Right ventricle myocardium superior (tissue), 1 donor: ENCODE results near the gene PNKP. TPM values are rescaled to one million over a fixed set of nuclear protein-coding genes. Genes with fewer than 3 reads are reported as not detected.
A peak's percentile ranks its signal among the peaks of the same experiment; 100 is the strongest.

Experiments used
- ATAC-seq: fragments of 200-7000 bp; cut with Tn5 transposase; one replicate; pipeline ENCODE4 v1.9.1; 2020; ENCODE audit warnings: mild to moderate bottlenecking; ENCODE audit not compliant: poor library complexity
- DNase-seq: peaks from one replicate; pipeline ENCODE4 v3.0.0-alpha.2; 2020
- intact Hi-C: fragments of 100-400 bp; cut with DNase I; formaldehyde crosslinking; loops from one replicate; pipeline ENCODE4 v1.11.2; 2022
- total RNA-seq: library from RNA; stranded (reverse); fragmentation: NEBNext Ultra II Directional; extraction: Animal tissue kit (Norgen Biotek cat#: 25700); gene quantifications from one replicate; pipeline ENCODE4 v1.2.1, GENCODE V29; 2021
- donor health status: DM: no; HTN: yes; CAD: no; lungs with severe emphysema.

The PNKP gene
- total RNA-seq, 1 donor from 2014 or later = 36.3 TPM

DNA sequence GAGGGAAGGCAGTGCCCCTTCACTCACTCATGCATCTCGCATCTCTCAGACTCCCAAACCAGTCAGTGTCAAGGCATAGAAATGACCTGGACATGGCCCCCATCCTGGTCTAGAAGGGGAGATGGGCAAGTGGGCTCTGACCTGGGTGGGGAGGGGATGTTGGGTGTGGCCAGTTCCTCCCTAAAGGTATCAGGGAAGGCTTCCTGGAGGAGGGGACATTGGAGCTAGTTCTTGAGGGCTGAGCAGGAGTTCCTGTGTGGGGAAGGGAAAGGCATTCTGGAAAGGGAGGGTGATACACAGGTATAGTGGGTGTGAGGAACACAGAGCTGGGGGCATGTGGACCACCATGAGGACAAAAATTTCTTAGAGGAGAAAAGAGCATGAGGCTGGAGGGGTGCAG is 25.3 kb upstream of the PNKP start:
- DNase-seq (no peak), ATAC-seq (no peak)
- intact Hi-C loops = no loop called here

DNA sequence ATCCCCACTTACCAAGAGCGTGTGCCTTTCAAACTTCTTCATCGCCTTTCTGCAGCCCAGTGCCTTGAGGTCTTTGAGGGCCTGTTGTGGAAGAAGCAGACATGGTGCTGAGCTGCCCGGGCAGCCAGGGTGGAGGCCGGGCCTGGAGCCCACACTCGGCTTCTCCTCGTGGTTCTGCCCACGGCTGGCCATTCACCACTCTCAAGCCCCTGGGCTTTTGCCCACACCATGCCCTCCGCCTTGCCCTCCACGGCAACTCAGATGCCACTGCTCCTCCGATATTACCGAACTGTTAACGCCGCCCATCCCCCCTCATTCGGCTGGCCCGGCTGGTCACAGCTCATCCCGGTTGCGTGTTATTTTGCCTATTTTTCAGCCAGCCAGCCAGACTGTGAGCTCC is 24.0 kb upstream of the PNKP start:
- no peak for DNase-seq
- intact Hi-C loops = no loop called here
- no peak for ATAC-seq

DNA sequence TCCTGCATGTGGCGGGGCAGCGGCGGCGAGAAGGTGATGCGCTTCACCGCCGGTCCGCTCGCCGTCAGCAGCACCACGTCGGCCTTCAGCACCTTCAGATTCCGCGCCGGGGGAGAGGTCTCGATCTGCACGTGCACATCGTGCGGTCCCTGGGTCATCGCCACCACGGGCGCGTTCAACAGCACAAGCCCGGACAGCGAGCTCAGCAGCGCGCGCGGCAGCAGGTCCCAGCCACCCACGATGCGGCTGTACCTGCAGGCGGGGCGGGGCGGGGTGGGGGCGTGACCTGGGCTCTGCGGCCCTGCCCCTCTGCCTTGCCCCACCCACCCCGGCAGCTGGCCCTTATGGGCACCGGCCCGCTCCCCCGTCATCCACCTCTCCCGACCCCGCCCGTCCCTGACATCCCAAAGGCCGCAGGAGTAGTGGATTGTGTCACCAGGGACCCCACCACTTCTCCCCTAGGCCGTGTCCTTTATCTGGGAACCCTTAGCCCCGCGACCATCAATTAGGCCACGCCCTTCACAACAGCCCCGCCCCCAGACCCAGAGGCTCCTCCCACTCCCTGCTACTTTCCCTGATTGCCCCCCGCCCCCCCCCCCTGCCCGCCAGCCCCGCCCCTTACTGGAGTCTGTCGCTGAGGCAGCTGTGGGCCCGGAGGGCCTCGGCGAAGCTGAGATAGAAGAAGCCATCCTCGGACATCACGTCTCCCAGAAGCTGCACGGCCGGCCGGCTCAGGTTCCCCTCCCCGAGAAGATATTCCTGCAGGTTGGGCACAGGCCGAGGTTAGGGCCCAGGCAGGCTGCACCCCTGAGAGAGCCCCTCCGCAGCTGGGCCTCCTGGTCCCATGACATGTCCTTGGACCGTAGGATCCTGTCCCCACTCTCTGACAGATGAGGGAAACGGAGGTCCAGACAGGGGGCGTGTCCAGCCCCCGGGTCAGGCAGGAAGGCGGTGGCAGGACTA is 23.3 kb upstream of the PNKP start:
- intact Hi-C loops = no loop called here
- DNase-seq (no peak), ATAC-seq (peak; percentile 42)

DNA sequence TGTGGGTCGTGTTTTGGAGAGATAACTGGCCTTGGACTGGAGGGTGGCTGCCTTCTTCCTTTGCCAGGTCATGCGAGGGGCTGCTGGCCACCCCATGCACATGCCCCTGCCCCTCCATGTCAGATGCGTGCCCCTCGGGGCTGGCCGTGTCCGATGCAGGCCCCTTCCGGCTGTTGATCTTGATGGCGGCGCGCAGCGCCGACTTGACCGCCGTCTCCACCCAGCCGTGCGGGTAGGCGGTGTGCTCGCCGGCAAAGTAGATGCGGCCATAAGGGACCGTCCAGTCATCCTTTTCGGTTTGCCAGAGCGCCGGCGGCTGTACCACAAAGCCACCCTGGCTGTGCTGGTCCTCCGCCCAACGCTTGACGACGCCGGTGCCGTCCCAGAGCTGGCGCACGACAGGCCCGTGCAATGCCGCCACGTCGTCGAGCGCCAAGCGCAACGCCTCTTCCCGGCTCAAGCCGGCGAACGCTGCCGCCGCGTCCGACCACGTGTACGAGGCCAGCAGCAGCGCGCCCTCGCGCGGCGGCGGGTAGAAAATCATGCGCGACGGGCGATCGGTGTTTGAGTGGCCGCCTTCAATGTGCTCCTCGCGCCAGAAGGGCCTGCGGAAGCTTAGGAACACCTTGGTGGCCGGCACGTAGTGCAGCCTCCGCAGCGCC is 22.4 kb upstream of the PNKP start:
- DNase-seq (peak; percentile 88), ATAC-seq (peak; percentile 81)
- intact Hi-C loops = no loop called here

DNA sequence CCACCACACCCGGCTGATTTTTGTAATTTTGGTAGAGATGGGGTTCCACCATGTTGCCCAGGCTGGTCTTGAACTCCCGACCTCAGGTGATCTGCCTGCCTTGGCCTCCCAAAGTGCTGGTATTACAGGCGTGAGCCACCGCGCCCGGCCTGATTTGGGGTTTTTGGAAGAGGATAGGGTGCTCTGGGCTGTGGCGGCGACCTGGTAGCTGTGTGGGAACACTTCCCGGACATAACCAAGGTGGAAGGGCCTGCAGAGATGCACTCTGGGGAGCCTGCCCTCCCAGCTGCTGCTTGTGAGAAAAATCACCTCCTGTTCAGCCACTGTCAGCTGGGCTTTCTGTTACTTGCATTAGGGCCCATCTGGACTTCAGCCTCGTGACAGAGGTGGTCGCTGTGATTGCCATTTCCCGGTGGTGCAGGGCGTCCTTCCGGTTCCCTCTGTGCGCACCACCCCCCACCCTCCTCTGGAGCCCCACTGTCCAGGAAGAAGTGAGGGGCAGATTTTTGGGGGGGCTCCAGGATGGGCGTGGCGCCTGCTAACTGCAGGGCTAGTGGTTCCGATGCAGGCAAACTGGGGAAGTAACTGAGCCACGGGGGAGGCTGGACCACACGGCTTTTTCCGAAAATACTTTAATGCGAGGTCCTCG is 21.8 kb upstream of the PNKP start:
- ATAC-seq (no peak), DNase-seq (no peak)
- intact Hi-C loops = no loop called here

DNA sequence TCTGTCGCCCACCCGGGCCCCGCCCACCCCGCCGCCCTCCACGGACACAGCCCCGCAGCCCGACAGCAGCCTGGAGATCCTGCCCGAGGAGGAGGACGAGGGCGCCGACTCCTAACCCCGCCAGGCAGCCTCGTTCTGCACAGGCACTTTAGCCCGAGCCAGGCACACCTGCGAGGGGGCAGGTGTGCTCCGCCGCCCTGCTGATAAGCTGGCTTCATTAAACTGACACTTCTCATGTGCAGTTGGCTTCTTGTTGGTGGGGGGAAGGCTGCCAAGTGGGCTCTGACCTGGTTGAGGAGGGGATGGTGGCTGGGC is 21.1 kb upstream of the PNKP start:
- intact Hi-C loops = no loop called here
- ATAC-seq (no peak), DNase-seq (no peak)

DNA sequence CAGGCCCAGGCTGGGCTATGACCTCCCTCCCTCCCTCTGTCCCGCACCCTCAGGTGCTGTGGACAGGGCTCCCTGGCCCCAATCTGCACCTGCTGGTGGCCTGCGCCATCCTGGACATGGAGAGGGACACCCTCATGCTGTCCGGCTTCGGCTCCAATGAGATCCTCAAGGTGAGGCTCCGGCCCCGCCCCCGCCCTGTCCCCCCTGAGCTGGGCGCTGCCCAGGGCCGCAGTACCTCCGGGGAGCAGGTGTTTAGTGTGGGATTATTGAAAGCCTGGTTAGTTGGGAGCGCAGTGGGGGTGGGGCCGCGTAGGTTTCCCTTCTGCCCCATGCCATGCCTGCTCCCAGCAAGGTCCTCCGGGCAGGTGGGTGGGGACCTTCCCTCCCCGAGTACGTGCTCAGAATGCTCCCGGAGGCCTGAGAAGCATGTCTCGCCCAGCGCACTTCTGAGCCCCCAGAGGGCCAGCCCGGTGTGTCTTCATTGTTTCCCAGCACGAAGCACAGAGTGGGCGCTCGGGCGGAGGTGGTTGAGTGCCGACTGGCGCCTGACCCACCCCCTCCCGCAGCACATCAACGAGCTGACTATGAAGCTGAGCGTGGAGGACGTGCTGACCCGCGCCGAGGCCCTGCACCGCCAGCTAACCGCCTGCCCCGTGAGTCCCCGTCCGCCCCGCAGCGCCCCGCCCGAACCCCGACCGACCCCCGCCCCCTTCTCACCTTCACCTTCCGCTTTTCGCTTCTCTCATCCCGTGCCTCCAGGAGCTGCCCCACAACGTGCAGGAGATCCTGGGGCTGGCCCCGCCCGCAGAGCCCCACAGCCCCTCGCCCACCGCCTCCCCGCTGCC is 20.5 kb upstream of the PNKP start:
- DNase-seq (no peak), ATAC-seq (no peak)
- intact Hi-C loops = no loop called here

DNA sequence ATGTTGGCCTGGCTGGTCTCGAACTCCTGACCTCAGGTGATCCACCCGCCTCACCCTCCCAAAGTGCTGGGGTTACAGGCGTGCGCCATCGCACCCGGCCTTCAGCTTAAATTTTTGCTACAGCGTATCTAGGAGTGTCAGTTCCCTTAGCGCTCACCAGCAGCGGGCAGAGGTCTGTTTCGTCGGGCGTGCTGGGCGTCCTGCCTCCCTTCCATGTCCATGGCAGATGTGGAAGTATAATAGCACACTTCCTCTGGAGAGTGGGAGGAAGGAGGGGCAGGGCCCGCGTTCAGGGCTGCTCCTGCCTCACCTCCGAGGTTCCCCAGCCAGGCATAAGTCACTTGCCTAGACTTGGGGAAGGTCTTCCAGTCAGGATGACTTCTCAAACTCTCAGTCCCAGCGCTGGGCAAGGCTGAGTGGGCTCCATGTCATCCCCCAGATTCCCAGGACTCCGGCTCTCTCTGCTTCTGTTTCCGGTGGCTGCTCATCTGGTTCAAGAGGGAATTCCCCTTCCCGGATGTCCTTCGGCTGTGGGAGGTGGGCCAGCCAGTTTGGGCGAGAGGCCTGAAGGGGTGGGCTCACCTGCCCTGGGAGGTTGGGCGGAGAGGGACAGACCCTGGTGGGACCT is 19.8 kb upstream of the PNKP start:
- no peak for DNase-seq
- intact Hi-C loops = no loop called here
- ATAC-seq = no peak

DNA sequence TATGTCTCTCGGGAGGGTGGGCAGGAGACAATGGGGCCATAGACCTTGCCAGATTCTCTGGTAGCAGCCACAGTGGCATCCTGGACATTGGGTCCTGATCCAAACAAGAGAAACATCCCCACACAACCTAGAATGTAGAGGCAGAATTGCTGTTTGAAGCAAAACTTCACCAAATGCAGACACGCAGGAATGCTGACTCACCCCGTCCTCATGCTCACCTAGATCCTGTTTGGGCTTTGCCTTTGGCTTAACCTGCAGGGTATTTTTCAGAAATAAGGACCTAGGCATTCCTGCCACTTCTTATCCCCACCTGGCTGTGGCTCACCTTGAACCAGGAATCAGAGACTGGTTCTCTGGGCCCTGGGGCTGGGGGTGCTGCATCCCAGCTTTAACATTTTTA is 17.4 kb upstream of the PNKP start:
- DNase-seq (no peak), ATAC-seq (no peak)
- intact Hi-C loops = no loop called here

DNA sequence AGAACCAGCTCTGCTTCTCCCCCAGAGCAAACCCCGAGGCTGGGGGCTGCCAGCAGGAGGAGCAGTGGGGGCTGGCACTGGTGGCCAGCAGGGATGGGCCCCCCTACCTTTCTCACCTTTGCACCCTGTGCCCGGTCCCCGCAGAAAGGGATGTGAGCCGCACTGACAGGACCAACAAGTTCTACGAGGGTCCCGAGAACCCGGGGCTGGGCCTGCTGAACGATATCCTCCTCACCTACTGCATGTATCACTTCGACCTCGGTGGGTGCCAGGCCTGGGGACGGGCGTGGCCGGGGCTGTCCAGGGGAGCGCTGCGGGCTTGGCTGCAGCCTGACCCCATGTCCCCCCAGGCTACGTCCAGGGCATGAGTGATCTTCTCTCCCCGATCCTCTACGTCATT is 16.7 kb upstream of the PNKP start:
- no peak for DNase-seq
- no peak for ATAC-seq
- intact Hi-C loops = no loop called here

DNA sequence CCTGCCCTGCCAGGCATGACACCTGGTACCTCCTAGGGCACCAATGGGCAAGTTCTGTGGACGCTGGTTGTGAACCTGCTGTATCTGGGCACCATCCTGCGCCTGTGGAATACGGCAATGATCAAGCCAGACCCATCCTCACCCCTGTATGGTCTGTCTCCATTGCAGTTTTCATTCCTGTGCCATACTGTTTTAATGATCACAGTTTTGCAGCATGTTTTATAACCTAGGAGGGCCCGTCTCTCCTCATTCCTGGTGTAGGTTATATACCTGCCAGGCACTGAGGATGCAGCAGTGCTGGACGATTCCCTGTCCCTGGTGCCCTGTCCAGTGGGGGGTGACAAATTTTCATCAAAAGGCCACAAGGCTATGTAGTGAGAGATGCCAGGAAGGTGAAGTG is 15.7 kb upstream of the PNKP start:
- DNase-seq (no peak), ATAC-seq (no peak)
- intact Hi-C loops = no loop called here

DNA sequence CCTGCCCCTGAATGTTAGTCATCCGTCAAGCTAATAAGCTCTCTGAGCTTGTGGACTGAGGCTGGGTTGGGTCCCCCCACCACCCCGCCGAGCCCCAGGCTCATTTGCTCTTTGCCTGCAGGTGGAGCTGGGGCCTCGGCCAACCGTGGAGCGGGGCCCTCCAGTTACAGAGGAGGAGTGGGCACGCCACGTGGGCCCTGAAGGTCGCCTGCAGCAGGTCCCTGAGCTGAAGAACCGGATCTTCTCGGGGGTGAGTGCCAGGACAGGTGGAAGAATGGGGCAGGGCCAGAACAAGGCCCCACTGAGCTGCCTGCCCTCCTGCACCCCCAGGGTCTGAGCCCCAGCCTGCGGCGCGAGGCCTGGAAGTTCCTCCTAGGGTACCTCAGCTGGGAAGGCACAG is 15.3 kb upstream of the PNKP start:
- DNase-seq (no peak), ATAC-seq (no peak)
- intact Hi-C loops = no loop called here

DNA sequence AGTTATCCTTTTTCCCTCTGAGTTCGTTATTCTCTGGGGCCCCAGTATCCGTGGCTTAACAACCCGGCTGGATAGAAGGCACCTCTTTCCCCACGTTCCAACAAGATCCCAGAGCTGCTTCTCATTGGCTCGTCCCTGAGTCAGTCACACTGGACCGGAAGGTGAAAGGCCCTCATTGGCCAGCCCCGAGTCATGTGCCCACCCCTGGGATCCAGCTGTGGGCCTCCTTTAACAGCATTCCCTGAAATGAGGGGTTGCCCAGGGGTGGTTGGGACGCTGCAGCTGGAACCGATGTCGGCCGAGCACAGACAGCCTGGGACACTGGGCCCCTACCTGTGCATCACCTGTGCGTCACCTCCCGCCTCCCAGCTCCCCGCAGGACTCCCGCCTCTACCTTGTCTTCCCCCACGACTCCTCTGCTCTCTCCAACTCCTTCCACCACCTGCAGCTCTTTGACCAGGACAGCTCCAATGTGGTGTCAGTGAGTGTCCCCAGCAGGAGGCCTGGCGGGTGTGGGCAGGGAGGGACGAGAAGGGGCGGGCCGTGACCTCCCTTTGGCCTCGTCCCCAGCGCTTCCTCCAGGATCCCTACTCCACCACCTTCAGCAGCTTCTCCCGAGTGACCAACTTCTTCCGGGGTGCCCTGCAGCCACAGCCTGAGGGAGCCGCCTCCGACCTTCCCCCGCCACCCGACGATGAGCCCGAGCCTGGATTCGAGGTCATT is 14.5 kb upstream of the PNKP start:
- DNase-seq (no peak), ATAC-seq (no peak)
- intact Hi-C loops = no loop called here

DNA sequence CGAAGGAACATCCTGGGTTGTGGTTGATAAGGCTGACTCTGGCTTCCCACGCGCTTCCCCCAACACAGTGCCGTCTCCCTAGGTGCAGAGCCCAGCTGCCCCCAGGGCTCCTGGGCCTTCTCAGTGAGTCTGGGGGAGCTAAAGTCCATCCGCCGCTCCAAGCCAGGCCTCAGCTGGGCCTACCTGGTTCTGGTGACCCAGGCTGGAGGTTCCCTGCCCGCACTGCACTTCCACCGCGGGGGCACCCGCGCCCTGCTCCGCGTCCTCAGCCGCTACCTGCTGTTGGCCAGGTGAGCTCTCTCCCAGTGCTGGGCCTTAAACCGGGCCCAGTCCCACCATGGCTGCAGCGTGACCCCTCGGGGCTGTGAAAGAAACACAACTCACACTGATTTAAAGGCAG is 13.8 kb upstream of the PNKP start:
- ATAC-seq (no peak), DNase-seq (no peak)
- intact Hi-C loops = no loop called here

DNA sequence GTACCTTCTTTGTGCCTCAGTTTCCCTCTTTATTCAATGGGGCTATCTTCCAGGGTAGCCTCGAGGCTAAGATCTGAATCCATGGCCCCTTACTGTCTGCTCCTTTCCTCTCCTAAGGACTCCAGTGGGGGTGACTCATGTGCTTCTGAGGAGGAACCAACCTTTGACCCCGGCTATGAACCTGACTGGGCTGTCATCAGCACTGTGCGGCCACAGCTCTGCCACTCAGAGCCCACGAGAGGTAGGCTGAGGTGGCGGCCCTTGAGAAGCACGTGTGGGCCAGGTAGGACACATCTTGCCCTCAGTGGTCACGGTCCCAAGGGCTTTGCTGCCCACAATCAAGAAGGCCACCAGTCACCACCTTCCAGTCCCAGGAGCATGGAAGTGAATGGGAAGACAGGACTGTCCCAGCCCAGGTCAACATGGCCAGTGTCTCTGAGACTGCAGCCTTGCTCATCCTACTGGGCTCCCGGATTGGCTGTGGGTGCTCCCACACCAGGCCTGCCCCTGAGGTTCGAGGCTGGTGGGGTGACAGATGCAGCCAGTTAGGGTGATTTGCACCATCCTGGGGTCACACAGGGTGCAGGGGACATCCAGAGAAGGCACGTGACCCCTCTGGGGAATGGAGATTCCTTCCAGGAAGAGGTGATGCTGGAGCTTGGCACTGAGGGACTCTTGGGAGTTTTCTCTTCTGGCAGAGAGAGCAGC is 12.9 kb upstream of the PNKP start:
- intact Hi-C loops = no loop called here
- no peak for ATAC-seq
- DNase-seq = no peak

DNA sequence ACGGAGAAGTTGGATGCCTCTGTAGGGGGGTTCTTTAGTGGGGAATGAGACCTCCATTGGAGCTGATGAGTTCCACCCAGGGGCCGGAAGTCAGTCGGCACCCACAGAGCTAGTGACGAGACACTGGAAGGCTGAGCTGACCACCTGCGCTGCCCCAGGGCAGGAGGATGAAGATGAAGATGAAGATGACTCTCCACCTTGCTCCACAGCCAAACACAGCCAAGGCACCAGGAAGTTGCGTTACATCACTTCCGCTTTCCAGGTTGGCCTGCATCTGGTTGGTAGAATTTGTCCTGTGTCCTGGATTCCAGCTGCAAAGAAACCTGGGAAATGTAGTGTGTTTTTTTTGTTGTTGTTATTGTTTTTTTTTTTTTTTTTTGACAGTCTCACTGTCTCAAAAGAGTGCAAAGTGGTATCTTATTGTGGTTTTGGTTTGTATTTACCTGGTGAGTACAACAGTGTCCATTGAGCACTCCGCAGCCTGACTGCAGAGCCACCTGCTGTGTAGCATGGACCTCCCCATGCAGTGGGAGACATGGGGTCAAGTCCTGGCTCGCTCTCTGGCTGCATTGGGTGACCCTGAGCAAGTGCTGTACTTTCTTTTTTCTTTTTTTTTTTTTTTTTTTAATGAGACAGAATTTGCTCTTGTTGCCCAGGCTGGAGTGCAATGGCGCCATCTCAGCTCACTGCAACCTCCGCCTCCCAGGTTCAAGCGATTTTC is 12.0 kb upstream of the PNKP start:
- no peak for DNase-seq
- ATAC-seq = no peak
- intact Hi-C loops = no loop called here

DNA sequence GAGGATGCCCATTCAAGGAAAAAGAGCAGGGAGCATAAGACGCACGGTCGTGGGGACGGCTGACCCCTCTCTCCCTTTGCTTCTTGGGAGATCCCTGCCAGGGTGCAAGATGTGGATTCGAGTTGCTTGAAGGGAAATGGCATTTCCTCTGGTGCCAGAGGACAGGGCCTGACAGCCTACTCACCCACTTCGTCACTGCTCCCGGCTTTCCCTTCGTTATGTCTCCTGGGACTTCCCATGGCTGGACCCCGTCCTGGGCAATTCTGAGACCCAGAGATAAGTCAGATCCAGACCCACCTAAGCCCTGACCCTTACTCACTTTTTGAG is 11.3 kb upstream of the PNKP start:
- intact Hi-C loops = no loop called here
- ATAC-seq (no peak), DNase-seq (no peak)
